Fibroblast of skin of left quadriceps (primary cell): ENCODE measurements around the gene SPPL3.
"Not testable (repeated sequence)": the region's sequence is repeated elsewhere in the genome, so short reads cannot be mapped to it uniquely, and the experiment has no call there.

Source experiments
- DNase-seq, 2 experiments: peaks; one replicate each; pipeline ENCODE4 v3.0.0-alpha.2; 2013; ENCODE audit warnings: low read depth in 2 of 2

Gene SPPL3

DNA sequence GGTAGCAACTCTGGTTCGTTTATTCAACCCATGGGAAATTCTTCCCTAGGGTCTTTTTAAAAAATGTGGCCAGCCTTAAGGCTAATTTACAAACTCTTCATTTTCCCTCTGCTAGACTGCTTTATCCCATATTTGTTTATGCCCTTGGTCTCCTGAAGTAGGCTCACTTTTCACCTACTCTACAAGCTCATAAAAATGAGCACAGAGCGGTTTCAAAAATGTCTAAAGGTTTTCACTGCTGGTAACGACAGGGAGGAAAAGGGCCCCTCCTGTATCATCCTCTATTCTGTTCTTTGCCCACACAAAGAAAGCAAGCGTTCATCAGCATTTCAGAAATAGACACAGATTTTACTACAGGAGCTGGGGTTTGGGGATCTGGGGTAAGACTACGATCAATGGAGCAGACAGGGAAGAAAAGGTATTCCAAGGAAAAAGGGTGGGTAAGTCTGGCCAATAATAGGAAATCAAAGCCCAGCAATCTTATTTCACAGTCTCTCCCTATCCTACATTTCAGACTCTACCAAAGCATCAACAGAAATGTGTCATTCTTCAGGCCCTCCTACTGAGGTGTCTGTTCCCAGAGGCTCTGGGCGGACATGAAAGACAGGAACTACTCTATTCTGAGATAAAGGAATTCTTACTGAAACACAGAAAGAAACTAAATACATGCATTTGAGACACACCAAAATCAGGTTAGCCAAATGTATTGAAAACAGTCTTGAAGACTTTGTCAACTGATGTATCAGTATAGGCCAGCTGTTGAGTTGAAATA lies 86.4 kb downstream of the SPPL3 start:
- no peak for DNase-seq

DNA sequence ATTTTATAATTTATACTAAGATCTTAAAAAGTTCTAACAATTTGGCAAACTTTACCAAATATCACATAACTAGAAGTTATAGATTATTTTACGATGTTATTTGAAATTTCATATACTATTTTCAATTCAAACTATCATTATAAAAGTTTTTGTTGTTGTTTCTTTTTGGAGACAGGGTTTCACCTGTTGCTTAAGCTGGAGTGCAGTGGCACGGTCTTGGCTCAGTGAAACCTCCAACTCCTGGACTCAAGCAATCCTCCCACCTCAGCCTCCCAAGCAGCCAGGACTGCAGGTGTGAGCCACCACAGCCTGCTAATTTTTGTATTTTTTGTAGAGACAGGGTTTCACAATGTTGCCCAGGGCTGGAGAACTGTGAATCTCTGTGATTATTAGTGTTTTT lies 87.8 kb downstream of the SPPL3 start:
- no peak for DNase-seq

DNA sequence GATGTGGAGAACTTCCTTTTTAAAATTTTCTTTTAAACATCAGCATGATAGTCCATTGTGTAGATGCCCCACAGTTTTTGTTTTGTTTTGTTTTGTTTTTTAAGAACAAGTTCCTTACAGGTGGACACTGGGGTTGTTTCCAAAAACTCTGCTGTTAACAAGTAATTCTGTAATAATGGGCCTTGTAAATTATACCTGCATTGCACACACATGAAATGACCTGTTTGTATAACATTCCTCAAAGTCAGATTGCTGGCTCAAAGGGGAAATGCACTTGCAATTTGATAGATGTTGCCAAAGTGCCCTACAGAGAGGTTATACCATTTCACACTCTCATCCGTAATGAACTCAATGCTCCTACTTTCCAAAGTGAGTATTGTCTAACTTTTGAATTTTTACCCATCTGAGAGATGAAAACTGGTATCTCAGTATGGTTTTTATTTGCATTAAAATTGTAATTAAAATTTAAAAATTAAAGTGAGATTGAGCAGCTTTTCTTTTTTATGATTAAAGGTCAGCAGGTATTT lies 89.2 kb downstream of the SPPL3 start:
- DNase-seq, result no peak

DNA sequence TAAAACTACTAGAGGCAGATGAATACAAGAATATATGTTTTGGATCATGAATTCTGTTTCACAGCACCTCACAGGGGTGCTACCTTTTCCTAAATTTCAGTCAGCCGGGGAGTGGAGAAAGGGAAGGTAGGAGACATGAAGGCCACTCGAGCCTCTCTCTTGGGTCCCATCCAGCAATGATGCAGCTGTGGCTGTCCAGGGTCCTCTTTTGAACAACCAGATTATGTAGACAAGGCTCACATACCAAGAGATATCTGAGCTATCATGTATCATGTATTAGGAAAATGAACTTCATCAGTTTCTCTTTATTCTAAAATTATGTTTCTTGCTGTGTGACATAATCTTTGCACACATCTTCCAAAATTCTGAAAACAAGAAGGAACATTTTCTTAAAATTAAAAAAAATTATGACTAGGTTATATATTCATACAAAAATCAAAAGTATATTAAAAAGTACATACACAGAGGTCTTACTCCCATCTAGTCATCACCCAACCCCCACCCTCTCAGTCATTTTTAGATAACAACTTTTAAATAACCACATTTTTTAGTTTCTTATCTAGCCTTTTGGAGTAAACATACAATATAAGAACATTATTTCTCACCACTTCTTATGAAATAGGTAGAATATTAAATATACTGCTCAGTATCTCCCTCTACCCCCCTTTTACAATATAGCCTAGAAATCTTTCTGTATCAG lies 89.8 kb downstream of the SPPL3 start:
- no peak for DNase-seq

DNA sequence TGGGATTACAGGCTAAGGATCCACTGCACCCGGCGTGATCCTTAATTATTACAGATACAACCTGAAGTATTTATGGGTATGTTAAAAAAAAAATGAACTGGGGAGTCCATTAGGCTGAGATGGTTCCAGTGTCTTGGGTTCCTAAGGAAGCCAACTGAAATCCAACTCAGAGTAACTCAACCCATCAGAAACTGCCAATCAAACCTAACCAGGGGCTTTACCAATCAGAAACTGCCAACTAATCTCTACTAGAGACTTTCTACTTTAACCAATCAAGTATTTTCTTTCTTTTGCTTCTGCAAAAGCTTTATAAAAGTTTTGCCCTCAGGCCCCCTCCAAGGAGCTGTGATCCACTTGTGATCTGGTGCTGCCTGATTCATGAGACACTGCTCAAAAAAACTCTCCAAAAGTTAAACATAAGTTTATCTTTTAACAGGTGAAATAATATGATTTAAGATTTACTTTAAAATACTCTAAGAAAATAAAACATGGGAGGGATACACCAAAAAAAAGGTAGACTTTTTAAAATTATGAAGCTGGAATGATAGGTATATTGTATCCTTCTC lies 90.5 kb downstream of the SPPL3 start:
- no peak for DNase-seq

DNA sequence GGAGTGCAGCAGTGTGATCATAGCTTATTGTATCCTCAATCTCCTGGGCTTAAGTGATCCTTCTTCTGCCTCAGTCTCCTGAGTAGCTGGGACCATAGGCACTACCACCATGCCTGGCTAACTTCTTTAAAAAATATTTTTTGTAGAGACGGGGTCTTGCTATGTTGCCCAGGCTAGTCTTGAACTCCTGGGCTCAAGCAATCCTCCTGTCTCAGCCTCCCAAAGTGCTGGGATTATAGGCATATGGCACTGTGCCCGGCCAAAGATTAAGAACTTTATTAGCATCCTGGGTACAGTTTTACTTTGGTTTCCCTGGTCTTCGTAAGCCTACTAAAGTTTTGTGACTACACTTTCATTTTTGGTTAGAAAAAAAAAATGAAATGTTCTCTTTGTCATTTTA lies 94.1 kb downstream of the SPPL3 start:
- no peak for DNase-seq

DNA sequence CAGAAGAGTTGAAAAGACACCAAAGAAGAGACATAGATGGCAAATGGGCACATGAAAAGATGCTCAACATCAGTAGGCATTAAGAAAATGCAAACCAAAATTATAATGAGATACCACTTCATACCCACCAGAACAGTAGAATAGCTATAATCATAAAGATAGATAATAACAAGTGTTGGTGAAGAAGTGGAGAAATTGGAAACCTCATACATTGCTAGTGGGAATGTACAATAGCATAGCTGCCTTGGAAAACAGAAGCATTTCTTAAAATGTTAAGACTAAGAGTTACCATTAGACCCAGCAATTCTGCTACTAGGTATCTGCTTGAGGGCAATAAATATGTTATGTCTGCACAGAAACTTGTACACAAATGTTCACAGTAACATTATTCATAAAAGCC lies 99.7 kb downstream of the SPPL3 start:
- no peak for DNase-seq

DNA sequence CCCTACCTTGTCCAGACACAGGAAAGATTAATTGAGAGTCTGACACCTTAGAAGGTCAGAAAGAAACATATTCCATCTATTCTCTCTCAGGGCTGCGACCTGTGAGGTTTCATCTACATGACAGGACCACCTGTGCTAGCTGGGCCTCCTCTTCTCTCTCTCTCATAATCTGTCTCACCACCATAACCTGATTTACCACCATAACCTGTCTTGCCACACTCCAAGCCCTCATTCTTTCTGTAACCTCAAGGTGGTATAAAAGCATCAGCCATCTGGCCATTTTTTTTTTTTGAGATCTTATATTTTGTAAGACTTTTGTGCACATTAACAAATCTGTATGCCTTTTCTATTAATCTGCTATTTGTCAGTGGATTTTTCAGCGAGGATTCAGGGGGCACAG lies 103.0 kb downstream of the SPPL3 start:
- no peak for DNase-seq

DNA sequence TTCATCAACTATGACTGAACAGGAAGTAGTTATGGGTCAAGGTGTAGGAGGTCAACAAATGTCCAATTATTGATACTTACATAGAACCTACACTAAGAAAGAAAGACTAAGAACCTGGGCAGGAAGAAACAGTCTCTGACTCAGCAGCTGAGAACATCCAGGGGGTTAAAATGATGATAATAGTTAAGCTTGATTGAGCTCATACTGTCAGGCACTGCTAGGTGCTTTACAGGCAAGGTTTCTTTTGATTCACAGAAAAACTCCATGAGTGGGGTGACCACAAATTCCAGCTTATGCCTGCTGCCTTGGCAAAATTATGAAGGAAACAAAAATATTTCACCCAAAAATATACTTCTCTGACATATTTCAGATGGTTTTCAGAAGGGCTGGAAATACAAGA lies 103.5 kb downstream of the SPPL3 start:
- DNase-seq, result no peak

DNA sequence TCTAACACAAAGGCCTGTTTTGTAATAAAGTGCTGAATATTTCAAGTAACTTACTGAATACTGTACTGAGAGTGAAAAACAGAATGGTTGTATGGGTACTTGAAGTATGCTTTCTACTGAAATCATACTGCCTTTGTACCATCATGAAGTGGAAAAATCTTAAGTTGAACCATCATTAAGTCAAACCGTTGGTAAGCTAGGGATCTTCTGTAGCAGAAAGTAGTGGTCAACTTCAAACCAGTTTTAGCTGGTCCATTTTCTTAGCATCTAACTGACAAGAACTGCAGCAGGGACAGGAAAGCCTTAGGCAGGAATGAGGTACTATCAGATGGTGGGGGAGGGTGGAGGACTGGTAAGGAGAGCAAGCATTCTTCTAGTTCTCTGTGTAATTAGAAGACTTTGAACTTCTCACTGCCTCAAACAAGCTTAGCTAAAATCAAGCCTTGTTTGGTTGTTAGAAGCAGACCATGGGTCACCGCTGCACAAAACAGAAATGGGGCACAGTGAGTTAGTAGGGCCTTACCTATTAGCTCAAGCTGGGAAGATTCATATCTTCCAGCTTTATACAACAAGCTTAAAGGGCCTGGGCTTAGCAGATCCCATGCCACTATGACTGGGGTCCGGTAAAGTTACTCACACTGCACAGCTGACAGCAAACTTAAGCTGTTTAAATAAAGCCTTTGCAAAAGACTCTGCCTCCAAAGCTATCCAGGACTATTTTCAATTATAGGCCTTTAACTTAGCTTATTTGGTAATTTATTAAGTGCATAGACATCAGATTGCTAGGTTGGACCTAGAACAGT lies 104.7 kb downstream of the SPPL3 start:
- DNase-seq, result no peak

DNA sequence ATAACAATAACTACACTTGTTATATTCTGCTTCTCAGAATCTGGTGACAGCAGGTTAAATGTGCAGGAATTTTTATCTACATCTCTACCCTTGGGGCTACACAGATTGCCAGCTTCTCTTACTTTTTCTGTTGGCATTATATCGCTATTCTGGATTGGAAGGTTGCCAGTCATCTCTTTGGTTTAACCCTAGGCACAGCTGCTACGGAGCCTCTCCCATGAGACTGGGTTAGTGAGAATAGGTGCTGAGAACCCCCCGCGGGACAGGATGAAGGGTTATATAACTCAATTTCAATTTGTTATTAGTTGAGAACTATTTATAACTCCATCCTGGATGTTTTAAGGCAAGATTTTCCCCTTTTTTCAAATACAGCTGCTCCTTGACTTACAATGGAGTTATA lies 105.5 kb downstream of the SPPL3 start:
- DNase-seq, result no peak

DNA sequence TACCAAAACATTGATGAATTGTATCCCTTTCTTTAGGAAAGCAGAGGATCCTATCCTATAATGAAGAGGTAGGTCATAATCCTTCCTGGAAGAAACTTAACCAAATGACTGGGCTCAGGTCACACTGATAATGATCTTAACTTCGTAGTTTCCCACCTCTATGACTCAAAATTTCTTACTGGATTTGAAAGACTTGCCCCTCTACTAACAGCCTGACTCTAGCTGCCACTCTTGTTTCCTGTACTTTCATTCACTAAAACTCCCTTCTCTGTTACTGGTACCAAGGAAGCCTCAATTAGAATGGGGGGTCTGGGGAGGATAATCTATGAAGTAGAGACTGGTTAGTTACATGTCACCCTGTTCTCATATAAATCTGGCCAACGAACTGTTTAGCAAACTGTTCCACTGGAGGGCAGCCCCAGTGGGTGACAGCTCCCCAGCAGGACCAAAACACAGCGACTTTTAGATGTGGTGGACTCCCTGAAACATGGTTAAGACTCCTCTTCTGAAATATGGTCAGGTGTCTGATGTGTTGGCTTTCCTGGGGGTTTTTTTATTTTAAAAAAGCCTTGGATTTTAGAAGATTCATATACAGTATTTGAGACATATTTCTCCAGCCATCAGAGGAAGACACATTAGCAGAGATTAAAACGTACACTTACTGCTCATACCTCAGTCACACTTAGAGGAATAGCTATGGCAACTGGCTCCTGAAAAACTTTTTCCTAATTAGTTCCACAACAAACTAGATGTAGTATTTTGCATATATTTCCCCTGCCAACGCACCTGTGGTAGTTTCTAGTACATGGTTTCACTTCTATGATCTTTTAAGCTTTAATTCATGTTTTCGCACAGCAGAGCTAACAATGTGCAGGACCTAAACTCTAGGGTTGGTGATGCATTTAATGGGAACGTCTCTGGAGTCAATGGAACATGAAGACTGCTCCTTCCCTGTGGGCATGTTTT lies 106.2 kb downstream of the SPPL3 start:
- no peak for DNase-seq

DNA sequence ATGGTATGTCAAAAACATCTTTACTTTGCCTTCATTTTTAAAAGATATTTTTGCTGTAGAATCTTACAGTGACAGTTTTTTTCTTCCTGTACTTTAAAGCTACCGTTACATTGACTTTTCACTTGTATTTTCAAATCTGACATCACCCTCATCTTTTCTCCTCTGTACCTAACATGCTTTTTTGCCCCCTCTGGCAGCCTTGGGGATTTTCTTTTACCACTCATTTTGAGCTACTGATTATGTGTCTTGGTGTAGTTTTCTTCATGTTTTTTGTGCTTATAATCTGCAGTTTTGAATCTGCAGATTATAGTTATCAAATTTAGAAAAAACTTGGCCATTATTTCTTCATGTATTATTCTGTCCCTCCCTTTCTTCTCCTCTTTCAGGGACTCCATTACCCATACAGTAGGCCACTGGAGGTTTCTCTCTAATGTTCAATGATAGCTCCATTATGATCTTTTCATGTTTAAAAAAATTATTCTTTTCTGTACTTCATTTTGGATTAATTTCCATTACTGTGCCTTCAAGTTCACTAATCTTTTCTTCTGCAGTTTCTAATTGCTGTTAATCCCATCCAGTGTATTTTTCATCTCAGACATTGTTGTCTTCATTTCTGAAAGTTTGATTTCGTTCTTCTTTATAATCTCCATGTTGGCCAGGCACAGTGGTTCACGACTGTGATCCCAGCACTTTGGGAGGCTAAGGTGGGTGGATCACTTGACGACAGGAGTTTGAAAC lies 108.5 kb downstream of the SPPL3 start:
- no peak for DNase-seq

DNA sequence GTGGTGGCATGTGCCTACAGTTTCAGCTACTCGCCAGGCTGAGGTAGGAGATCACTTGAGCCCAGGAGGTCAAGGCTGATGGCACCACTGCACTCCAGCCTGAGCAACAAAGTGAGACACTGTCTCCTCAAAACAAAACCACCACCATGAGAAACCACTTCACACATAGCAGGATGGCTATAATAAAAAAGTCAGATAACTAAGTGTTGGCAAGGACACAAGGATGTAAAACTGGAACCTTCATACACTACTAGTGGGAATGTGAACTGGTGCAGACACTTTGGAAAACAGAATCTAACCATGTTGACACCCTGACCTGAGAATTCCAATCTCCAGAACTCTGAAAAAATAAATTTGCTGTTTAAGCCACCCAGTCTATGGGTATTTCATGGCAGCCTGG lies 110.8 kb downstream of the SPPL3 start:
- no peak for DNase-seq

DNA sequence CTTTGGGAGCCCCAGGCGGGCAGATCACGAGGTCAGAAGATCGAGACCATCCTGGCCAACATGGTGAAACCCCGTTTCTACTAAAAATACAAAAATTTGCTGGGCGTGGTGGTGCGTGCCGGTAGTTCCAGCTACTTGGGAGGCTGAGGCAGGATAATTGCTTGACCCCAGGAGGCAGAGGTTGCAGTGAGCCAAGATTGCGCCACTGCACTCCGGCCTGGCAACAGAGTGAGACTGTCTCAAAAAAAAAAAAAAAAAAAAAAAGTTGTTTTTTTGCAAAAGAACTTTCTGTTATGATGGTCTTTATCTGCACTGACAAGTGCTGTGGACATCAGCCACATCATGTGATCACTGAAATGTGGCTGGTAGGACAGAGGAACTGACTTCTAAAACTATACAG lies 111.7 kb downstream of the SPPL3 start:
- not testable (repeated sequence) for DNase-seq

DNA sequence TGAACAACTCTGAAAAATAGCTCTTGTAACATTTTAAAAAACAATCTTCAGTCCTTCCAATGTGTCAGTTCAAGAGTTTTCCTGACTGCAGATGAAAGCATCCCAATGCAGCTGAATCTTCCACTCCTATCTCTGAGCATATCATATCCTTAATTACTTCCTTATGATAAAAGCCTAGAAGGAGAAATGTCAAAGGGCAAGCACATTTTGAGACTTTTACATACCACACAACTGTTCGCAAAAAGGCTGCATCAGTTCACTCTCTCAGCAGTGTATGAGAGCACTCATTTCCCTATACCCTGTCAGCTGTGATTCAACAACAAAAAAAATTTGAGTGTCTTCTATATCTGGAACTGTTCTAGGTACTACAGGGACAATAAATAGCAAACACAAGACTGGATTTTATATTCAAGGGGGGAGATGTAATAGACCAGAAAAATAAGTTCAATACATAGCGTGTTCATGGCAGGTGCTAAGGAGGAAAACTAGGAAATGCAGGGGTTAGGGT lies 112.4 kb downstream of the SPPL3 start:
- no peak for DNase-seq

DNA sequence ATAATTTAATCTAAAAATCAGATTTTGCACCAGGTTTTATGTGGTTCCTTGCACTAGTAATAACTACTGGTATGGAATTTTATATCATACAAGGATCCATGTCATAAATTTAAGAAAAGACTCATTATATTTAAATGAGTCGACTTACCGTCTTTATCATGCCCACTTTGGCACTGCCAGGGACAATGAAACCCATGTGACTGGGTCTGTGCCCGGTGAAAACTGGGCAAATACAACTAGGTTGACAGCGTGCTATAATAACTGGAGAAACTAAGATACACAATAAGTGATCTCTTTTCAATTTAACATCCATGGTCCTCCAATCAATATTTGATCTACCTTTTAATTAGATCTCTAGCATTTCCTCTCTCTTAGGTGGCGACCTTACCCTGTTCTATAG lies 114.0 kb downstream of the SPPL3 start:
- no peak for DNase-seq

DNA sequence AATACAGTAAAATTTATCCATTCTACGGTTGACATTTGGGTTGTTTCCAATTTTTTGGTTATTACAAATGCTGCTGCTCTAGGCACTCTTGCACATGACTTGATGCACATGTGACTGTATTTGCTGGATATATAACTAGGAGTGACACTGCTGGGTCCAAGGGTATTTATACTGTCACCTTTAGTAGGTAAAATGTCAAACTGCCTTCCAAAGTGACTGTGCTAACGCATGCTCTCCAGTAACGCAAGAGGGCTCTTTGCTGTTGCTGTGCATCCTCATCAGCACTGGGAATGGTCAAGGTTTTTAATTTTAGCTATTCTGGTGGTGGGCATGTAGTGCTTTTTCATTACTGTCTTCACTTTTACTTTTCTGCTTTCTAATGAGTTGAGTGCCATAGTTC lies 116.3 kb downstream of the SPPL3 start:
- DNase-seq, result no peak

DNA sequence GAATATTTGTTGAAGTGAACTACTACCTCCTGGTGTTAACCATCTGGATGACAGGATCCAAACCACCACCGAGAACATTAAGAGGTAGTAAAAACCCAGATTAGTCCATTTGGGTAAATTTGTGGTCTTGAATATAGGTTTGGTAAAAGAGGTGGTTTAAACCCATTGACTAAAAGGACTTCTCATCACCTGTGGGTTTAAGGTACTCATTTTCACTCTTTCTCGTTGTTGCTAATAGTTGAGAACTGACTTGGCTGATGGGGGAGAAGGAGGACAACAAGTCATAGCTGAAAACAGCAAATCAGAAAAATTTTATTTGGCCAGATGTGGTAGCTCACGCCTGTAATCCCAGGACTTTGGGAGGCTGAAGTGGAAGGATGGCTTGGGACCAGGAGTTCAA lies 119.4 kb downstream of the SPPL3 start:
- no peak for DNase-seq

DNA sequence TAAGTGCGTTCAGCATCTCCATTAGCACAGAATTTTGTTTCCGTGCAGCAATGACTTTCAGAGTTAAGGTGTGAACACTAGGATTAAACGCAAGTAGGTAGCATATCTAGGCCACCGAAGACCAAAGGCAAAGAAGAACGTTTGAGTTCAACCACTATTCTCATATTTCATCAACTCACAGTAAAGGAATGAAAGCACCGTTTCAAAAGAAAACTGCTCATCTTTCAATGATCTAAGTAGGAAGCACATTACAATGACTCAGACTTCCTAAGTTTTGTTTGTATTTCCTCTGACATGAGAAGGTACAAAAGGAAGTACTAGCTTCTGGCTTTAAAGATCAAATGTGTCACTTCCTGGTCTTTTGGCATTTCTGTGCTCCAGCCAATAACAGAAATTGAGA lies 121.0 kb downstream of the SPPL3 start:
- DNase-seq, result no peak
